SW 1271 (cell line): Measurements from ENCODE around the gene ITPRID2.
A peak's percentile ranks its signal among the peaks of the same experiment; 100 is the strongest.
"Not testable (repeated sequence)": the region's sequence is repeated elsewhere in the genome, so short reads cannot be mapped to it uniquely, and the experiment has no call there.

Experiments
- DNase-seq, 2 experiments: peaks; one replicate each; lab custom pipeline; 2025; lab: John Stamatoyannopoulos, UW

Gene ITPRID2

GRCh38 chr2:181959508-181959907 is 68.0 kb downstream of the ITPRID2 start:
- DNase-seq = peak in 1 of 2 experiments; percentile 19

GRCh38 chr2:181961167-181961566 is 69.6 kb downstream of the ITPRID2 start:
- DNase-seq = not testable (repeated sequence)

GRCh38 chr2:181962142-181962541 is 70.6 kb downstream of the ITPRID2 start:
- no peak for DNase-seq

- no peak for DNase-seq
Measured at GRCh38 chr2:181970160-181970794, 78.7 kb downstream of the ITPRID2 start.

GRCh38 chr2:181971032-181971431 is 79.5 kb downstream of the ITPRID2 start:
- no peak for DNase-seq

GRCh38 chr2:181972431-181973170 is 81.1 kb downstream of the ITPRID2 start:
- no peak for DNase-seq

- DNase-seq = no peak
Measured at GRCh38 chr2:181973171-181973783, 81.7 kb downstream of the ITPRID2 start.

GRCh38 chr2:181977661-181978350 is 86.3 kb downstream of the ITPRID2 start:
- no peak for DNase-seq

- no peak for DNase-seq
Measured at GRCh38 chr2:181978351-181979150, 87.0 kb downstream of the ITPRID2 start.
